GM12878 (cell line): ENCODE measurements around the gene MAD1L1. TPM values are rescaled to one million over a fixed set of nuclear protein-coding genes. Genes with fewer than 3 reads are reported as not detected.

Source experiments
- ATAC-seq: fragments of 200-7000 bp; cut with Tn5 transposase; 3 replicates; pipeline ENCODE4 v1.9.1; 2020; ENCODE audit warnings: mild to moderate bottlenecking, moderate library complexity
- BruUV-seq: library from RNA; stranded (reverse); fragments of 400-500 nt; replicated peaks from 2 replicates; lab custom pipeline; 2021; lab: Mats Ljungman, UMichigan
- CTCF ChIA-PET: fragments of 300-600 bp; sonication (Branson Sonifier 250); formaldehyde crosslinking; extraction: SDS; loops from one replicate; lab custom pipeline; 2021; ENCODE audit warnings: inconsistent platforms; lab: Yijun Ruan, JAX
- POLR2A ChIA-PET: fragments of 350-600 bp; formaldehyde crosslinking; extraction: SDS; loops from one replicate; lab custom pipeline; 2021; ENCODE audit warnings: inconsistent platforms; lab: Charles Lee
- RAD21 ChIA-PET: fragments of 300-600 bp; sonication (Branson Sonifier 250); formaldehyde crosslinking; loops from one replicate; lab custom pipeline; 2023; ENCODE audit warnings: antibody characterized with exemption; ENCODE audit not compliant: unreplicated experiment; lab: Charles Lee
- SMC1A ChIA-PET: fragments of 300-600 bp; sonication (Branson Sonifier 250); formaldehyde crosslinking; loops from one replicate; lab custom pipeline; 2023; ENCODE audit not compliant: unreplicated experiment, uncharacterized antibody; lab: Charles Lee
- DNase-seq: peaks from one replicate; pipeline ENCODE4 v3.0.0-alpha.2; 2011; ENCODE audit warnings: low read depth, low spot score
- FAIRE-seq: peaks from 3 replicates; lab custom pipeline; 2011; peaks lifted over from hg19 to GRCh38; lab: Jason Lieb, UNC
- H2AFZ ChIP-seq: 2 replicates; pipeline ENCODE4 v1.6.0; 2011; ENCODE audit warnings: low read depth, low read length, control low read depth; ENCODE audit not compliant: control insufficient read depth
- H3K27ac ChIP-seq: 2 replicates; pipeline ENCODE4 v1.5.1; 2011; ENCODE audit warnings: control low read depth; ENCODE audit not compliant: control insufficient read depth, insufficient read depth
- H3K27me3 ChIP-seq, 2 experiments: replicated peaks in 1 of 2; 2 replicates each; pipeline versions ENCODE4 v1.6.0 to v1.6.1; 2011; ENCODE audit warnings: low read length in 1 of 2; ENCODE audit not compliant: control insufficient read depth in 2 of 2, insufficient read depth in 2 of 2
- H3K36me3 ChIP-seq, 2 experiments: 2 replicates each; pipeline ENCODE4 v1.5.1; 2011; ENCODE audit warnings: low read length in 1 of 2; ENCODE audit not compliant: control insufficient read depth in 2 of 2, insufficient read depth in 2 of 2
- H3K4me1 ChIP-seq: 2 replicates; pipeline ENCODE4 v1.6.1; 2011; ENCODE audit warnings: mild to moderate bottlenecking, low read length, moderate library complexity, mixed read lengths; ENCODE audit not compliant: control insufficient read depth, insufficient read depth
- H3K4me2 ChIP-seq: 2 replicates; pipeline ENCODE4 v1.6.0; 2011; ENCODE audit warnings: control low read depth; ENCODE audit not compliant: control insufficient read depth, insufficient read depth
- H3K4me3 ChIP-seq: fragments of 200-600 bp; sonication (generic); 2 replicates; pipeline ENCODE4 v1.5.1; 2016
- H3K79me2 ChIP-seq: 2 replicates; pipeline ENCODE4 v1.6.0; 2011; ENCODE audit warnings: low read length; ENCODE audit not compliant: control insufficient read depth, insufficient read depth
- H3K9ac ChIP-seq: 2 replicates; pipeline ENCODE4 v1.8.0; 2011; ENCODE audit warnings: low read length, control low read depth, mixed read lengths; ENCODE audit not compliant: control insufficient read depth, insufficient read depth
- H3K9me3 ChIP-seq: replicated peaks from 3 replicates; pipeline ENCODE4 v1.5.1; 2011; ENCODE audit warnings: mild to moderate bottlenecking, low read length; ENCODE audit not compliant: control insufficient read depth, insufficient read depth
- H4K20me1 ChIP-seq: 2 replicates; pipeline ENCODE4 v1.6.0; 2011; ENCODE audit not compliant: control insufficient read depth, insufficient read depth
- ATF3 ChIP-seq: IDR thresholded peaks from 2 replicates; pipeline ENCODE4 v1.6.1; 2011; ENCODE audit warnings: low read depth, mild to moderate bottlenecking, low read length, moderate library complexity, borderline replicate concordance; ENCODE audit errors: extremely low read depth
- CBX3 ChIP-seq: fragments of 200-600 bp; sonication (generic); IDR thresholded peaks from 2 replicates; pipeline ENCODE4 v1.6.1; 2016; ENCODE audit warnings: low read depth, borderline replicate concordance
- IKZF1 ChIP-seq: fragments of 450-650 bp; conservative IDR thresholded peaks from 2 replicates; pipeline ENCODE4 v1.6.1; 2017; ENCODE audit warnings: antibody characterized with exemption, mild to moderate bottlenecking
- MXI1 ChIP-seq: fragments of 150-350 bp; IDR thresholded peaks from 2 replicates; pipeline ENCODE4 v1.6.1; 2011; ENCODE audit warnings: low read depth, mild to moderate bottlenecking, inconsistent platforms, low read length, improper control_type of control experiment
- NRF1 ChIP-seq: conservative IDR thresholded peaks from 2 replicates; pipeline ENCODE4 v1.6.1; 2011; ENCODE audit warnings: mild to moderate bottlenecking, low read depth, low read length, improper control_type of control experiment
- TARDBP ChIP-seq: IDR thresholded peaks from 2 replicates; pipeline ENCODE4 v1.6.1; 2016; ENCODE audit warnings: borderline replicate concordance
- TCF3 ChIP-seq: IDR thresholded peaks from 2 replicates; pipeline ENCODE4 v1.6.1; 2012; ENCODE audit warnings: low read depth, mild to moderate bottlenecking, low read length, borderline replicate concordance; ENCODE audit not compliant: insufficient read depth
- YBX1 ChIP-seq: fragments of 450-650 bp; IDR thresholded peaks from 2 replicates; pipeline ENCODE4 v1.6.1; 2016; ENCODE audit warnings: antibody characterized with exemption
- ZNF207 ChIP-seq: fragments of 450-650 bp; IDR thresholded peaks from 2 replicates; pipeline ENCODE4 v1.6.1; 2014; ENCODE audit warnings: antibody characterized with exemption, mild to moderate bottlenecking, borderline replicate concordance
- ZNF217 ChIP-seq: fragments of 450-650 bp; IDR thresholded peaks from 2 replicates; pipeline ENCODE4 v1.6.1; 2017; ENCODE audit warnings: antibody characterized with exemption, mild to moderate bottlenecking
- WGBS: methylation state at CpG from one replicate; pipeline ENCODE4 v1.1.6; 2016; ENCODE audit warnings: low lambda C conversion rate; ENCODE audit not compliant: insufficient replicate concordance, insufficient coverage; ENCODE audit errors: missing lambda C conversion rate; 5-methylcytosine and 5-hydroxymethylcytosine counted together
- in situ Hi-C: fragments of 300-500 bp; cut with MboI; formaldehyde crosslinking; loops from 9 replicates; pipeline ENCODE4 v1.14.3; 2018; ENCODE audit warnings: mixed read lengths
- intact Hi-C: fragments of 100-400 bp; cut with micrococcal nuclease; formaldehyde crosslinking; loops from one replicate; pipeline ENCODE4 v1.14.2; 2022; ENCODE audit not compliant: unreplicated experiment
- polyA plus RNA-seq, 11 experiments: library from polyadenylated mRNA; depleted of rRNA in 4 of 11; unstranded in 6 of 11; stranded (reverse) in 5 of 11; fragments of >200 nt; fragmentation: Nextera tagmentation in 4 of 11; fragmentation: Illumina TruSeq in 1 of 11; extraction: Ambion mirVana in 4 of 11; extraction: Trizol in 1 of 11; gene quantifications; 1 replicate in 1 of 11; 2 replicates in 10 of 11; pipeline versions ENCODE4 v1.2.1 to v1.2.3, GENCODE V29; 2011 to 2016; ENCODE audit warnings: inconsistent platforms in 2 of 11, missing spikeins in 2 of 11, low read depth in 1 of 11
- total RNA-seq, 4 experiments: library from RNA; depleted of rRNA in 3 of 4; stranded (reverse); fragments of >200 nt in 3 of 4; fragmentation: Illumina TruSeq in 1 of 4; extraction: Trizol in 1 of 4; gene quantifications; 2 replicates each; pipeline versions ENCODE4 v1.2.1 to v1.2.3, GENCODE V29; 2013 to 2021

The MAD1L1 gene
- total and polyA plus RNA-seq, 10 of the 15 experiments (the other 5 are each of a cell fraction or from before 2014, with no cell fraction given), result 2.2 to 76.8 (median 38.3) TPM

- Histone ChIP-seq H3K4me1 (no peaks in the 10 kb centered on the region; the same call in 1 of the 2 replicates), H2AFZ (no peak overlapping the region), H3K9ac (no peak overlapping the region), H3K4me3 (no peak overlapping the region), H3K9me3 (no peaks in the 10 kb centered on the region), H4K20me1 (no peaks in the 10 kb centered on the region), H3K79me2 (no peaks in the 10 kb centered on the region), H3K36me3 (peaks cover 0 to 7% of the 10 kb centered on the region in 2 experiments; a peak in 2 of 4 replicates), H3K4me2 (no peak overlapping the region), H3K27me3 (no peaks in the 10 kb centered on the region), H3K27ac (no peak overlapping the region)
- TF ChIP-seq CBX3 (no peak), ATF3 (no peak), TCF3 (no peak), MXI1 (no peak), ZNF217 (no peak)
- intact Hi-C loops, result no loop called here
- SMC1A ChIA-PET, result no interaction called here
- ATAC-seq, result no peak
- POLR2A ChIA-PET, result no interaction called here
- in situ Hi-C loops, result no loop called here
- CTCF ChIA-PET, result no interaction called here
- no peak for DNase-seq
- 80% methylated on average over 10 of the region's 10 CpGs for WGBS
- BruUV-seq, result no TSS peak
- no peak for FAIRE-seq
- RAD21 ChIA-PET, result no interaction called here
These were observed 227.0 kb downstream of the MAD1L1 start for GRCh38 chr7:2005786-2006185.

- Histone ChIP-seq H3K4me3 (no peak overlapping the region), H2AFZ (no peak overlapping the region)
- in situ Hi-C loops, result no loop called here
- TF ChIP-seq ZNF207, result no peak
- no peak for TF ChIP-seq YBX1
- TF ChIP-seq TARDBP, result no peak
- no peak for TF ChIP-seq NRF1
- no peak for TF ChIP-seq IKZF1
- TF ChIP-seq, all 136 proteins: peak for 0
- 82% methylated on average over 29 of the region's 29 CpGs for WGBS
- ATAC-seq, result no peak
- Histone ChIP-seq H3K79me2 (no peaks in the 10 kb centered on the region), H3K4me2 (no peak overlapping the region), H3K36me3 (peaks cover 0 to 9% of the 10 kb centered on the region in 2 experiments; a peak in 2 of 4 replicates), H3K27ac (no peak overlapping the region), H4K20me1 (no peaks in the 10 kb centered on the region), H3K9ac (no peak overlapping the region), H3K4me1 (no peaks in the 10 kb centered on the region; the same call in 1 of the 2 replicates), H3K9me3 (no peaks in the 10 kb centered on the region), H3K27me3 (no peaks in the 10 kb centered on the region)
- no peak for FAIRE-seq
- DNase-seq, result no peak
- no TSS peak for BruUV-seq
- RAD21 ChIA-PET, result no interaction called here
- POLR2A ChIA-PET, result no interaction called here
- intact Hi-C loops, result no loop called here
- CTCF ChIA-PET, result no interaction called here
- SMC1A ChIA-PET, result no interaction called here
These were observed 227.7 kb downstream of the MAD1L1 start for GRCh38 chr7:2004841-2005725.
